Glutamatergic neuron (in vitro differentiated cells): ENCODE measurements around the gene SLF2. TPM values are rescaled to one million over a fixed set of nuclear protein-coding genes. Genes with fewer than 3 reads are reported as not detected.

Source experiments
- DNase-seq: peaks from one replicate; pipeline ENCODE4 v3.0.0; 2022
- H3K27ac Mint-ChIP-seq: one replicate; pipeline ENCODE4 v1.8.0; 2020; ENCODE audit warnings: mild to moderate bottlenecking, mixed read lengths, inconsistent platforms; ENCODE audit not compliant: unreplicated experiment
- H3K27me3 Mint-ChIP-seq: one replicate; pipeline ENCODE4 v1.8.0; 2020; ENCODE audit warnings: mild to moderate bottlenecking, moderate library complexity, mixed read lengths, inconsistent platforms; ENCODE audit not compliant: unreplicated experiment
- H3K36me3 Mint-ChIP-seq: one replicate; pipeline ENCODE4 v1.8.0; 2020; ENCODE audit warnings: mild to moderate bottlenecking, mixed read lengths, inconsistent platforms; ENCODE audit not compliant: unreplicated experiment
- H3K4me1 Mint-ChIP-seq: one replicate; pipeline ENCODE4 v1.8.0; 2020; ENCODE audit warnings: mild to moderate bottlenecking, low read depth, mixed read lengths, inconsistent platforms; ENCODE audit not compliant: unreplicated experiment
- H3K4me3 Mint-ChIP-seq: one replicate; pipeline ENCODE4 v1.8.0; 2020; ENCODE audit warnings: mild to moderate bottlenecking, mixed read lengths, inconsistent platforms; ENCODE audit not compliant: unreplicated experiment
- H3K9me3 Mint-ChIP-seq: one replicate; pipeline ENCODE4 v1.8.0; 2020; ENCODE audit warnings: mild to moderate bottlenecking, moderate library complexity, mixed read lengths, inconsistent platforms; ENCODE audit not compliant: unreplicated experiment
- CTCF ChIP-seq: fragments of 200-600 bp; sonication (generic); IDR thresholded peaks from one replicate; pipeline ENCODE4 v1.5.0; 2021; ENCODE audit not compliant: partially characterized antibody, unreplicated experiment
- total RNA-seq: library from RNA; stranded (reverse); fragmentation: NEBNext Ultra II Directional; extraction: Animal tissue kit (Norgen Biotek cat#: 25700); gene quantifications from one replicate; pipeline ENCODE4 v1.2.1, GENCODE V29; 2021; ENCODE audit not compliant: unreplicated experiment

SLF2 gene
- total RNA-seq, 1 donor from 2014 or later: 35.9 TPM

DNA sequence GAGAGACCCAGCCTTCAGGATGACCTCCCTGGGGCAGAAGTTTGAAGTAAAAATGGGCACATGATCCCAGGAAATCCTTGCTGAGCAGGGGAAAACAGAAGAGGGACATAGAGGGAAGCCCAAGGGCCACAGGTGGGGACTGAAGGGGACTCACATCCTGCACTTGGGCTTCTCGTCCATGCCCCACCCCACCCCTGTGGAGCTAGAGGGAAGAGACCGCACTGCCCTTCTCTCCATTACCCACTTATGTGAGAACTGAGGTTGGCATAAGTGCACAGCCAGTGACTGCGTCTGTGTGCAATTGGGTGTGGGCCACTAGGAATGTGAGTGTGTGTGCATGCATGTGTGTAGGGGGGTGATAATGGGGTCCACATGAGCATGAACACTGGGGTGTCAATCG, 43.4 kb upstream of the SLF2 start:
- Mint-ChIP-seq H3K4me1 (peaks cover 7% of the 10 kb centered on the region), H3K9me3 (peaks cover 12% of the 10 kb centered on the region), H3K27me3 (peaks cover 21% of the 10 kb centered on the region), H3K4me3 (no peak overlapping the region), H3K27ac (no peak overlapping the region), H3K36me3 (no peaks in the 10 kb centered on the region)
- no peak for TF ChIP-seq CTCF
- no peak for DNase-seq

GRCh38 chr10:100872034-100872791, 40.5 kb upstream of the SLF2 start:
- TF ChIP-seq CTCF: peak; percentile 83
- no peaks in the 10 kb centered on the region for H3K36me3 Mint-ChIP-seq
- peak; percentile 85 for DNase-seq
- no peaks in the 10 kb centered on the region for H3K4me1 Mint-ChIP-seq
- peaks cover 8% of the 10 kb centered on the region for H3K9me3 Mint-ChIP-seq
- peaks cover 9% of the 10 kb centered on the region for H3K27me3 Mint-ChIP-seq
- no peak overlapping the region for H3K4me3 Mint-ChIP-seq
- no peak overlapping the region for H3K27ac Mint-ChIP-seq

GRCh38 chr10:100873146-100873826, 39.5 kb upstream of the SLF2 start:
- H3K27me3 Mint-ChIP-seq: peaks cover 8% of the 10 kb centered on the region
- no peak for TF ChIP-seq CTCF
- H3K4me1 Mint-ChIP-seq: peaks cover 2% of the 10 kb centered on the region
- H3K9me3 Mint-ChIP-seq: peaks cover 5% of the 10 kb centered on the region
- no peak overlapping the region for H3K4me3 Mint-ChIP-seq
- H3K36me3 Mint-ChIP-seq: no peaks in the 10 kb centered on the region
- H3K27ac Mint-ChIP-seq: peak overlapping the region; percentile 29
- DNase-seq: no peak

DNA sequence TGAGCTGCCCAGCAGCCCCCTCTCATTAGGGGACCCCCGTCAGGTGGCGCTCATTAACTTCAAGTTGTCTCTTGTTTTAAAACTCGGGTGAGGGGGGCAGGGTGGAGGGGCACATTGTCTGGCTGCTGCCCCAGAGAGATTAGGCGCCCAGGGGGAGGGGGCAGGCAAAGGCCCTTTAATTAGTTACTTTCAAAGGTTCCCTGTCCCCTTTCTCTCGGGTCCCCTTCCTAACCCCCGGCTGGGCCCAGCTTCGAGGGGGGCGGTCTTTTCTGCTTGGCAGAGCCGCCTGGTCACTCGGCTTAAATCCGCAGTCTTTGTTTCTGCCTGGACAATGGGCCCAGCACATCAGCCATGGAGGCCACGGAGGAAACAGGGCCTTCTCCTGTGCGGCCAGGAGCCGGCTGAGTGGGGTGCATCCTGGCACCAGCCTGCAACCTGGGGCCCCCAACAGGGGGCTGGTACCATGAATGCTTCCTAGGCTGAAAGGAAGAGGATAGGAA, 38.9 kb upstream of the SLF2 start:
- Mint-ChIP-seq H3K27me3 (peaks cover 5% of the 10 kb centered on the region), H3K4me3 (no peak overlapping the region)
- no peak for DNase-seq

More for the DNA sequence above, 38.9 kb upstream of the SLF2 start:
- peaks cover 4% of the 10 kb centered on the region for H3K4me1 Mint-ChIP-seq
- no peak for TF ChIP-seq CTCF
- peaks cover 5% of the 10 kb centered on the region for H3K9me3 Mint-ChIP-seq
- no peaks in the 10 kb centered on the region for H3K36me3 Mint-ChIP-seq
- H3K27ac Mint-ChIP-seq: no peak overlapping the region
